Ramos (cell line): ENCODE results near the gene E2F1.

Experiments used
- in situ Hi-C: fragments of 300-500 bp; cut with MboI; formaldehyde crosslinking; loops from one replicate; pipeline ENCODE4 v1.14.3; 2022; ENCODE audit warnings: low sequenced_read_pairs; ENCODE audit not compliant: unreplicated experiment

The E2F1 gene

DNA sequence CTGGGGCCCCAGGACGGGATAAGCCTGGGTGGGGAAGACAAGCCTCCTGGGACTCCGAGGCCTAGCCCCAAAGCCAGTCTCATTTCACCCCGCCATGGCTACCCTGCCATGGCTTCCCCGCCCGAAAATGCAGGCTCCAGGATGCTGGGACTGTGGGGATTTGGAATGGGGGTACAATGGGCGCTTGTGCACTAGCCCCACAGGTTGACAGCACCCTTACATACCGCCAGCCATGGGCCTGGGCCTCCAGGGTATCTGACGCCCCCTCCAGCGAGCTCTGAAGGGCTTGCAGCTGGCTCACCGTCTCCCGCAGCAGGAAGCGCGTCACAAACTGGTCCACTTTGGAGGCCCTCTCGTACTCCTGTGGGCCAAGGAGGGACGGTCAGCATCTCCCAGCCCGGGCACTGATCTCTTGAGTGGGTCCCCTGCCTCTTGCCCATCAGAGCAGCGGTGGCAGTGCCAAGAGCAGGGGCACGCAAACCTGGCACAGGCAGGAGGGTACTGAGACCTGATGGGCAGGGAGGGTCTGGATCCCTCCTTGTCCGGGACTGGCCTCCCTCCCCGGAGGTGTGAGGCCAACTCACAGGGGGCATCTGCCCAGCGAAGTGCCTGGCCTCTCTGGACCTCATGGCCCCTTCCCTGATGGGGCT lies 26.0 kb downstream of the E2F1 start:
- in situ Hi-C loops, result no loop called here

DNA sequence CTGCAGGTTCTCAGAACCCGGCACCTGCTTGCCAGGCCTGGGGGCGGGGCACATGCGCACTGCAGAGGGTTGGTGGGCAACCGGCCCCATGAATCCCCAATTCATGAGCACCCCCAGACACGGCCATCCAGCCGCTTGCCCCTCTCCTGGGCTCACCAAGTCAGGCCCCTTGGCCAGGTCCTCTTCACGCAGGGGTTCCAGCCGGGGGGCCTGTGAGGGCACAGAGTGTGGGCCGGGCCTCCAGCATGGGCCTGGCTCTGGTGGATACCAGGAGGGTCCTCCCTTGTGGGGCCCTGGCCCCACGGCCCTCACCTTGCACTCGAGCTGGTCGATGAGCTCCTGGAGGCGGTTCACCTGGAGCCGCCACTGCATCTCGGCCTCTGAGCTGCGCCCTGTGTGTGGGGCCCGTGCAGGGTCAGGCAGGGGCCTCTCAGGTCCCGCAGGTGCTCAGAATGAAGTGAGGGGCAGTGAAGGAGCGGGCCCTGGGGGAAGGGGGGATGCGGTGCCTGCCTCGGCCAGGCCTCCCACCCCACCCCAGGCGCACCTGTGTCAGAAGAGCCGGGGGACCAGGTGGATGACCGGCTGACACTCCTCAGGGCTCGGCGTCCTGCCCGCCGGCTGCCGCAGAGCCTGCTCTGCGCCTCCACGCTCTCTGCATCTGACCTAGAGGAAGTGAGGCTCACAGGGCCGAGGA lies 26.7 kb downstream of the E2F1 start:
- in situ Hi-C loops, result no loop called here

DNA sequence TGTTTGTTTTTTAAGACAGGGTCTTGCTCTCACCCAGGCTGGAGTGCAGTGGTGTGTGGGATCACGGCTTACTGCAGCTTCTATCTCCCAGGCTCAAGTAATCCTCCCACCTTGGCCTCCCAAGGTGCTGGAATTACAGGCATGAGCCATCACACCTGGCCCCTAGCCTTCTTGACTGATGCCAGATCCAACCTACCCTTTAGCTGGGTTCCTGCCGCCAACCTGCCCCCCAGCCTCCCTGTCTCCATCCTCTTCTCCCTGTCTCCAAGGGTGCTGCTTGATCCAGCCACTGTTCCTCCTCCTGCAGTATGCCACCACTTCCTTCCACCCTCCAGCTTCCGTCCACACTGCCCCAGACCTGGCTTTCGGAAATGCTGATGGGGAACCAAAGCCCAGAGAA lies 27.3 kb downstream of the E2F1 start:
- in situ Hi-C loops, result no loop called here

DNA sequence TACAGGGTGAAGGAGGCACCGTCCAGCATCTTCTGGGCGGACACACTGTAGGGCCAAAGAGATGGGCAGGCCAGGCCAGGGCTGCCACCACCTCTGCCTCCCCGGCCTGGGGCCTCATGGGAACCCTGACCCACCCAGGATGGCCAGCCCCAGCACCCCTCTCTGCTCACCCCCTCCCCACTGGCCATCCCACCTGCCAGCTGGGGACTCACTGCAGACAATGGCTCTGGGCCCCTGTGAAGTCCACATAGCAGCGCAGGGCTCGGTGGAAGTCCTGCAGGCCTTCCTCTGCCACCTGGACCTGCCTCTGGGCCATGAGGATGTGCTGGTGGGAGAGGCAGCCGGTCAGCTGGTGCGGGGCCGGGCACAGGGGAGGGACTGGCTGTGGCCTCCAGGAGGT lies 27.7 kb downstream of the E2F1 start:
- in situ Hi-C loops, result no loop called here

DNA sequence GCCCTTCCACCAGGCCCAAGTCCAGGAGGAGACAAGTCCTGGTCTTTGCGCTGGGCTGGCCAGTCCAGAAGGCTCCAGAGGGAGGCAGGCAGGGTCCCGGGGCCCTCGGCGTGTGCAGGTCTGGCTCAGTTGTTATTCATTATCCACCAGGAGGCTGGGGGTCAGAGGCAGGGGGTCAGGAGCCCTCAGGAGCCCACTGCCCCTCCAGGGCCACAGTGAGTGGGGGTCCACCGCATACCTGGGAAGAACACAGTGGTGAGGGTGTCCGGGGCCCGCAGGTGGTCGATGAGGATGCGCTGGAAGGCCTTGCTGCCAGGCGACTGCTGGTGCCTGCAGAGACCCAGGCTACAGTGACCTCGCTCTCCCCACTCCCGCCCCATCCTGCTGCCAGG lies 28.5 kb downstream of the E2F1 start:
- in situ Hi-C loops, result no loop called here

DNA sequence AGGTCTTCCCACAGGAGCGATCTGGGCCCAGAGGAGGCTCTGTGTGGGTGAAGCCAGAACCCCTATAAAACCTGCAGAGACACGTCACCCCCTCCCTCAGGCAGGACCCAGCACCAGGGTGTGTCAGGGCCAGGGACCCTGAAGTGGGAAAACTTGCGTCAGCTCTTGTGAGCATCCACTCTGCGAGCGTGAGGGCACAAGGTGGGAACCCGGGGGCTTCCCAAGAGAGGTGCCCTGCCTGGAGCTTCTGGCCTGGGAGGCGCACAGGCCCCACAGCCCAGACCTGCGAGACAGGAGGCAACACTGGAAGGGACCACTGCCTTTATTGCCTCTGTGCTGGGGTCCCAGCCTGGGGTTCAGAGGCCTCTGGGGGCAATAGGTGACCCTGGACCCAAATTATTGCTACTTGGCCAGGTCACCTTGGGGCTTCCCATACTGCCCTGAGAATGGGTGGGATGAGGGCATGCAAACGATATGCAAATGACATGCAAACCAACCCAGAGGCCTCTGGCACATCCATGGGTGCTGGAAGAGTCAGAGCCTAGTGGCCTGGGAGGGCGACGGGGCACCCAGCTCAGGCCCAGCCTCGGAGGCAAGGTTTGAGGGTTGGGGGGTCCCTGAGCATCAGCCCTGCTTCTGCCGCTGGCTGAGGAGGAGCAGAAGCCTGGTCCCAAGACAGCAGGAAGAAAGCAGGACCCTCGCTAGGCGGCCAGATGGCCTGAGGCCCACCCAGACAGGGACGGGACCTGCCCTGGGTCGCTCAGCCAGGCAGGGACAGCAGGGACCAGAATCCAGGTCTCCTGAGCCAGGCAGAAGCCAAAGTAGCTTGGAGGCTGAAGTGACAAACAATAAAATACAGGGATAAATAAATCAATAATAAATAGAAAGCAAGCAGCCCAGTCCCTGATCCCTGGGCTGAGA lies 29.1 kb downstream of the E2F1 start:
- in situ Hi-C loops, result no loop called here

DNA sequence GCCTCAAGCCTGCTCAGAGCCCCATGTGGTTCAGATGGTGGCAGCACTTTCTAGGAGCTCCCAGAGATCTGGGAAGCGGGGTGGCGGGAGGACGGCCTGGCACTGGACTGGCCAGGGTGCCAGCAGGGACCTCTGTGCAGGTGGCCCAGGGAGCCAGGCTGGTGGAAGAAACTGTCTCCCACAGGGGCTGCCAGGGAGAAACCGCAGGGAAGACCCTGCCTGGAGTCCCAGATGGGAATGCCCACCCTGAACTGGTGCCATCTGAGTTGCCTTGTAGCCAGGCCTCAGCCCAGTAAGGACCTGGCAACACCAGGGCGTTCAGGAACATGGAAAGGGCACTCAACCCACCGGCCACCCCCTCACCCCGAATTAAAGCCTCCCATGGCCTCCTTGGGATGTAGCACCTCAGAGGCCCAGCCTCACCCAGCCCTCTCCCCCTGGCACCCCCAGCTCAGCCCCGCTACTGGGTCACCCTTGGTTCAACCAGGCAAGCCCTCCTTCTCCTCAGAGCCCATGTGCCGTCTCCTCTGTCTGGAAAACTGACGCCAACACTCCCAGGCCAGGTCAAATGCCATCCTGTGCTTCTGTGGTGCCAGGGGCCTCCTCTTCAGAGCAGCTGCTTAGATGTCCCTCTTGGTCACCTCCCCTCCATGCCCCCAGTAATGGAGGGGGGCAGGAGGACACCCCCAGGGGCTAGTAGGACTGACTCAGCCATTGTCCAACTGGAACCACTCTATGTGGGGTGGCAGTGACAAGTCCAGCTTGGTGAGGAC lies 30.0 kb downstream of the E2F1 start:
- in situ Hi-C loops, result no loop called here

DNA sequence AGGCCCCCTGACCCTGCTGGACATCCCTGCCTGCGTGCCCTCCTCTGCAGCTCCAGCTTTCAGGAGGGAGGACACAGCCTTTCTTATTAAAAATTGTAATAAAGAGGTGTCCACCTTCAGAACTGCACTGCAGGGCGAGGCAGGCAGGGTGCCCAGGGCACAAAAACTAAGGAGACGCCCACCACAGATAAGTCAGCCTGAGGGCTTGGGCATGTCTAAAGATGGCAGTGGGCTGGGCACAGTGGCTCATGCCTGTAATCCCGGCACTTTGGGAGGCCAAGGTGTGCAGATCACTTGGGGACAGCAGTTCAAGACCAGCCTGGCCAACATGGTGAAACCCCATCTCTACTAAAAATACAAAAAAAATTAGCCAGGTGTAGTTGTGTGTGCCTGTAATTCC lies 31.0 kb downstream of the E2F1 start:
- in situ Hi-C loops, result no loop called here

DNA sequence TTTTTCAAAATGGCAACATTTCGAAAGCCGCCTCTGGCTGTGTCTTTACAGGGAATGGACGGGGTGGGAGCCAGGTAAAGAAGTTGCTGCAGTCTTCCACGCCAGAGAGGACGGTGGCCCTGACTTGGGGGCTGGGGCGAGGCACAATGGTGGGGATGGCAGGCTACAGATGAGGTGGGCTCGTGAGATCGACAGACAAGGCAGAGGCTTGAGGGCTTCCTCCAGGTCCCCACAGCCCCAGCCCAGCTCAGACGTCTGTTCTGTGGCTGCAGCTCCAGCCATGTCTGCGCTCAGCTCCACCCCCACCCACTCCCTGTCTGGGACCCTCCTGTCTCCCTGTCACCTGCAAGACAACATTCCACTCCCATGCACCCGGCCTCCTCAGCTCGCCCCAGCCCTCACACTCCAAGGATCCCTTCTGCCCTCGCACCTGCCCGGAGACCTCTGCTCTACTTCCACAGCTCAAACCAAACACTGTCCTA lies 31.5 kb downstream of the E2F1 start:
- in situ Hi-C loops, result loop anchor here (5.0 kb wide), 1 partner anchor 202 kb away; no protein-coding TSS in a partner anchor

DNA sequence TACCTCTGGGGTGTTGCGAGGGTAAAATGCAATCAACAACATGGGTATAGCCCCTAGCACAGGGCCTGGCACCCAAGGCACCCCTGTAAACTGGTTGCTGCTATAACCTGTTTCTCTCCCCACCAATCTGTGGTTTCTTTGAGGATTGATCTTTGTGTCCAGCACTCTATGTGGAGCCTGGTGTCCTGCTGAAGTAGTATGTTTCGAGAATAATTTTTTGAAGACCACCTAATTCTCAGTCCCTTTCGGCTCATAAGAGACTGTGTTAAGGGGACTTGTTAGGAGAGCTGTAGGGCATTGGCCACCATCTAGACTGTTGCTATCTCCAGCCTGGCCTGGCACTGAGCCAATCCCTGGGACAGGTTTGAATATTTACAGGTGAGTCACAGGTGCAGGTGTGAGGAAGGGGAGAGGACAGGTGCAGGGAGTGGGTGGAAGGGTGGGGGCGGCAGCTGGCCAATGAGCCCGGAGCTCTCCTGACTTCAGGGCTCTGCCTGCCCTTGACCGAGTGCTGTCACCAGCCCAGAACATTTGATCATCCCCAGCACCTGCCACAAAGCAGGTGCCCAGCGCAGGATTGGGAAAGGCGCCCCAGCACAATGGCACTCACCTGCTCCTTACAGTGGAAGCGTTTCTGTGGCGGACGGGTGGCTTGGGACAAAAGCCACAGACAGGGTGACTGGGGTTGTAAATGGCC lies 32.1 kb downstream of the E2F1 start:
- in situ Hi-C loops, result loop anchor here (5.0 kb wide), 1 partner anchor 202 kb away; no protein-coding TSS in a partner anchor

DNA sequence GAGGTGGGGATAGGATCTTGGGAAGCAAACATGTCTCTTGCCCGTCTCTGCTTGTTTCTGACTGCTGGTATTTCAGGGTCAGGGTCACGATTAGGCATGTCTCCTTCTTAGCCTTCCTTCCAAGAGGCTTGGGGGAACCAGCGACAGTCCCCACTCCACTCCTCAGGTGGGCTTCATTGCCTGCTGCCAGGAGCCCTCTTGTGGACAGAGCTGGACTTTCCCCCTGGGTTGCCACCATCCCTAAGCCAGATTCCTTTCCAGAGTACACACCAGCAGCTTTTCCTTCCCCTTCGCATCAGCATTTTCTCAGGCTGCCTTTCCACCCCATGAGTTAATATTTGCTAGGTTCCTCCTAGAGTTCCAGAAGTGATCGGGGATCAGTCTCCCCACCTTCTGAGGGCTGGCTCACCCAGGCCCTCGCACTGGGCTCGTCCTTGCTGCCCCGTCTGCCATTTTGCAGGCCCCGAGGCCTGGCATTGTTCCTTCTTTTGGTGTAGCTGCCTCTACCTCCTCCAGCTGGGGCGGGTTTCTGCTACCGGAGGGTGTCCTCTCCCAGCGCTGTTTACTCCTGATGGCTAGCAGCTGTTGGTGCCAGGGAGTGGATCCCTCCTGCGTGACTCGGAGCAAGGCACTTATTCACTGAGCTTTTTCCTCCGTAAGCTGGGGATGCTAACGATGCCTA lies 32.8 kb downstream of the E2F1 start:
- in situ Hi-C loops, result loop anchor here (5.0 kb wide), 1 partner anchor 201 kb away; no protein-coding TSS in a partner anchor

DNA sequence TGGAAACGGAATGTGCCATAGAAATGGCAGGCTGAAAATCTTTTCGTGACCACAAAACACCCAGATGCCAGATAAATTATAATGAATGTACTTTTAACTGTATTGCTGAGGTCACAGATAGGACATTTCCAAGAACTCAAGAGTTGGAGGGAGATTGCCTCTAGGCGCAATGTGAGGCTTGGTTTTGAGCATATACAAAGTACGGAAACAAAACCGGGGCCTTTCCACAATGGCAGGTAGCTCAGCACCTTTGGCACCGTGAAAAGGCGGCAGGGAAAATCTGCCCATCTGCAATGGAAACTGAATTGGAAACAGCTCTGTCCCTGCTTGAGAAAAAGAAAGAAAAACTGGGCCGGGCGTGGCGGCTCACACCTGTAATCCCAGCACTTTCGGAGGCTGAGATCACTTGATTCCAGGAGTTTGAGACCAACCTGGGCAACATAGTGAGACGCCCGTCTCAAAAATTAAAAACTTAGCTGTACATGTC lies 34.6 kb downstream of the E2F1 start:
- in situ Hi-C loops, result loop anchor here (5.0 kb wide), 1 partner anchor 199 kb away; no protein-coding TSS in a partner anchor

DNA sequence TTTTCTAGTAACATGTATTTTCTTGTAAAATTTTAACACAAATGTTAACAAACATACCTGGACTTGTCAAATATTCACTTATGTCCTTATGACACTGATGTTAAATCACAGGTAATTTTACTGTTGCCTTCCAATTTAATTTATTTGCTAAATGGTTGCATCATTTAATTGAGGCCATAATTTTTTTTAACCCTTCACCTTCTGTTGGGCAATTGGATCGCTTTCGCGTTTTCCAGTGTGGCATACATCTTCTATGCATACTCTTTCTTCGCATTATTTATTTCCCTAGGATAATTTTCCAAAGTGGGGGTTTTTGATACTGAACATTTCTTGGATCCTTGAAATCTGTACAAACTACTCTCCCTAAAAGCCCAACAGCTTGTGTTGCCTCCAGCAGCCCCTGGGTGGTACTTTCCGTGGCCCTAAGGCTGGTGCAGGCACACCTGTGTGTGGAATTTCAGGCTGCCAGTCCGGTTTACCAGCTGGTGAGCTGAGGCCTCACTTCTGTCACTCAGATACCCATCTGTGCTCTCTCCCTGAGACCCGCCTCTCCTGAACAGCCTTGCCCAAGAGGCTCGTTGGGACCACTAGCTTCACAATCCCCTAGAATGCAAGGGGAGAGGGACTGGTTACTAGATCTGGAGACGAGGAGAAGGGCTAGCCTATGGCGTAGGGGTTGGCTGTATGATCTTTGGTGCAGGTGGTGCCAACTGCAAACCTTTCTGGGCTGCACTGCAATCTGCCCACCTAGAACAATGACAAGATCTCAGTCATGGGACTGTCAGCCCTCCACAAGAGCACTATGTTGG lies 35.2 kb downstream of the E2F1 start:
- in situ Hi-C loops, result loop anchor here (5.0 kb wide), 1 partner anchor 199 kb away; no protein-coding TSS in a partner anchor

DNA sequence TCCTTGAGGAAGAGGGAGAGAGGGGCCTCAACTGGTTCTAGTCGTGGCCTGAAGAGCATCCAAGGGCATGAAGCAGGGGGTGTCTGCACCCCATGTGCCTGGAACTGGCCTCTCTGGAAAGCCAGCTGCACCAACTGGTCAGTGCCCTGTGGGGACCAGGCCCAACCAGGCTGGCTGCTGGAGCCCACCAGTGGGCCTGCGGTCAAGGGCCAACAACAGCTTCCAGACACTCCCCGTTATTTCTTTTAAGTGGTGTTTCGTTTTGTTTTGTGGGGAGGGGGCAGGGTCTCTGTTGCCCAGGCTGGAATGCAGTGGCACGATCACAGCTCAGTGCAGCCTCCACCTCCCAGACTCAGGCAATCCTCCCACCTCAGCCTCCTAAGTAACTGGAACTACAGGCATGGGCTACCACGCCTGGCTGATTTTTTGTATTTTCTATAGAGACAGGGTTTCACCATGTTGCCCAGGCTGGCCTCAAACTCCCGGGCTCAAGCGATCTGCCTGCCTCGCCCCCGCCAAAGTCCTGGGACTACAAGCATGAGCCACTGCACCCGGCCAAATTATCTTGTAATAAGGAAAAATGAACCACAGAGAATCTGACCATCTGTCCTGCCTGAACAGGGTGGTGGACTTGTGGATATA lies 36.0 kb downstream of the E2F1 start:
- in situ Hi-C loops, result loop anchor here (5.0 kb wide), 1 partner anchor 198 kb away; no protein-coding TSS in a partner anchor

DNA sequence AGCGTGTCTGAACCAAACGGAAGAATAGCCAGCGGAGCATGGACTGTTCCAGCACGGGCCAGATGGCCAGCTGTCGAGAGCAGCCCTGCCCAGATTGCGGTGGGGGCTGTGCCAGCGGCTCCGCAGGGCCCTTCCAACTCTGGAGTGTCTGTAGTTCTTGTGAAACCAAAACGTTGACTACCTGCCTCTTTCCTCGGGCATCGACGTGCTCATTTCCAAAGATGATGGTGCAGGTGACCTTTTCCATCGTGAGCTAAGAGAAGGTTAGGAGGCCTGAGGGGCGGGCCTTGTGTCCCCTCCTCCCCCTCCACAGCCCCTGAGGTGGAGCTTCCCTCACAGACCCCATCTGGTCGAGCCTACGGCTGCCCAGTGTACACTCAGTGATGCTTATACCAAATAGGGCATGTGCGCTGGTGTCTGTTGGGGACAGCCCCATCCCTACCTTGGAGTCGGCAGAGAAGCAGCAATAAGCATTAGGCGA lies 36.9 kb downstream of the E2F1 start:
- in situ Hi-C loops, result no loop called here

DNA sequence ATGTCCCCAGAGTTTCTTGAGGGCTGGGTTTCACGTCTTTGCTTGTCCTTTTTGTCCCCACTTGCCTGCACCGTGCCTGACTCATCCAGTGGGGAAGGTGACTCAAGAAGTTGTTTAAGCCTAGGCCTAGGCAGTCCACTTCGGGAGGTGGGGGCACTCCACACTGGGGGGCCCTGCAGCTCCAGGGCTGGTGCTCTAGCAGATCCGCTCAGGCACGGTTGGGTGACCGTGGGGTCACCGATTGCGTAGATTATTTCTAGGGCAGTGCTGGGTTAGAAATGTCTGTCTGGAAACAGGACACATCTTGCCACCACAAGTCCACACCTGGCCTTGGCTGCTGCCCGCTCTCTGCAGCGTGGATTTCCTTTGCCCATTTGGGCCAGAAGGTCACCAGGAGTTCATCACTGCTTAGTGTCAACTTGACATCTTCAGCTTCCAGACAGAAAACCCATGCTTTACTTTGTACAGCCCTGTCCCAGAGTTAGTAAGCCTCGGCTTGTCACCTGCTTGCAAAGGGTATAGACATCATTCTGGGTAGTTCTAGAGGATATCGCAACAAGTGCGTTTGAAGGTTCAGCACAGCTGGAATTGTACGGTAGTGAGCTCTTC lies 37.7 kb downstream of the E2F1 start:
- in situ Hi-C loops, result no loop called here
